ENCODE measurements around the gene LONP2. TPM values are rescaled to one million over a fixed set of nuclear protein-coding genes. Genes with fewer than 3 reads are reported as not detected.
"Not testable (repeated sequence)": the region's sequence is repeated elsewhere in the genome, so short reads cannot be mapped to it uniquely, and the experiment has no call there.

LONP2 gene
- total RNA-seq, 1 donor from 2014 or later: 49.7 TPM

DNA sequence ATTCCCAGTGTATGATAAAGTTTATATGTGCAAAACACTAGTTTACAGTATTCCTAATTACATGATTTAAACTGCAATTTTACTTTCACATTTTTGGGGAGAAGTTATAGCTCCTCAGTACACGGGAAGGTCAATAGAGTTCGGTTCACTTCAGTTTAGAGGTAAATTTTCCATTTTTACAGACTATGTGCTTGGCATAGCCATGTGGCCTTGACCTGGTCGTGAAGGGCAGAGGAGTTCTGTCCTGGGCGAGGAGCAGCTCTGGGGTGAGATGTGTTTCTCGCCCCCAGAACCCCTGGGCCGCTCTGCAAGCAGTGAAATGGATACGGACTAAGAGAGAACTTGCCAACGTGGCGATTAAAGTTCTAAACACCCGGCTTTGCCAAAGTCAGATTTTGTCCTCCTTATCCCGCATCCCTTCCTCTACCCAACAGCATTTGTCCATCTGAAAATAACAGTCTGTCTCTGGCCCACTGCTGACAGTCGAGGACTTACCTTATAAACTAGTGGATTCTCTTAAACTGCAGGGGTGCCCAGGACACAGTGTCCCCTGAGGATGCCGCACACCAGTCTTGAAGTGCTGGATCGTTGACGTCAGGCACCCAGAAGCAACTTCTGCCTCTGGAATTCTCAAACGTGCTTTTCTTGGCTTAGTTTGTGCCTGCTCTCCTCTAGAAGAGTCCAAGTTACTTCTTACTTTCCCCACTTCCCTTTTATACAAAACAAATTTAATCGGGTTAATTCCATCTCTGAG lies 142.6 kb downstream of the LONP2 start:
- no peak for DNase-seq (ENCODE audit: low read depth)

- DNase-seq (ENCODE audit: low read depth): no peak
Measured at GRCh38 chr16:48392407-48392806, 148.3 kb downstream of the LONP2 start.

GRCh38 chr16:48393485-48394354 lies 149.6 kb downstream of the LONP2 start:
- no peak for DNase-seq (ENCODE audit: low read depth)

DNA sequence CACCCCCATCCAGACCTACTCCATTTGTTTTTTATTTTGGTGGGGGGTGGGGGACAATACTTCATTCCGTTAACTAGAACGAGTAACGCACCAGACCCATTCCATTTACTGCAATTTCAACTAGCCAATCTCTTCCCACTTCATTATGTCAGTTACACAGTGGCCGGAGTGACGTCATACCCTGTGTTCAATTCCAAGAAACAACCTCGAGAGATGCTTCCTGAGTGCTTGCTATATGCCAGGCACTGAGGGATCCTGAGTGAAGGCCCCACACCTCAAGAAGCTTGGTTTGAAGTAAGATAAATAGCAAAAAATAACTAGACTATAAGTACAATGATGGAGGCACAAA lies 150.2 kb downstream of the LONP2 start:
- no peak for DNase-seq (ENCODE audit: low read depth)

- DNase-seq (ENCODE audit: low read depth): no peak
Measured at GRCh38 chr16:48395375-48395774, 151.3 kb downstream of the LONP2 start.

DNA sequence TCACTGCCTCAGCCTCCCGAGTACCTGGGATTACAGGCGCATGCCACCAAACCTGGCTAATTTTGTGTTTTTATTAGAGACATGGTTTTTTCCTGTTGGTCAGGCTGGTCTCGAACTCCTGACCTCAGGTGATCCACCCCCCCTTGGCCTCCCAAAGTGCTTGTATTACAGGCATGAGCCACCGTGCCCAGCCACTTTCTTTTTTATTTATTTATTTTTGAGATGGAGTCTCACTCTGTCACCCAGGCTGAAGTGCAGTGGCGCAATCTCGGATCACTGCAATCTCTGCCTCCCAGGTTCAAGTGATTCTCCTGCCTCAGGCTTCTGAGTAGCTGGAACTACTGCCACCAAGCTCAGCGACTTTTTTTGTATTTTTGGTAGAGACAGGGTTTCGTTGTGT lies 158.4 kb downstream of the LONP2 start:
- not testable (repeated sequence) for DNase-seq (ENCODE audit: low read depth)

DNA sequence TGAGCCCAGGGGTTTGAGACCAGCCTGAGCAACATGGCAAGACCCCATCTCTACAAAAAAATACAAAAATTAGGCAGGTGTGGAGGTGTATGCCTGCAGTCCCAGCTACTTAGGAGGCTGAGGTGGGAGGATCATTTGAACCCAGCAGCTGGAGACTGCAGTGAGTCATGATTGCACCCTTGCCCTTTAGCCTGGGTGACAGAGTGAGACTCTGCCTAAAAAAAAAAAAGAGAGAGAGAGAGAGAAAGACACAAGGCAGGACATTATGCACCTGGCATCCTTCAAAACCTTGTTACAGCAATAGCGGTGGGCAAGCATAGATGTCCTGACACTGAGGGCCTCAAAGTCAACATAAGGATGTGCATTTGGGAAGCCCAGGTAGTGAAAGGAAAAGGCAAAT lies 161.1 kb downstream of the LONP2 start:
- DNase-seq (ENCODE audit: low read depth): no peak

GRCh38 chr16:48405907-48406306 lies 161.8 kb downstream of the LONP2 start:
- no peak for DNase-seq (ENCODE audit: low read depth)

Other genes starting within 250 kb of the LONP2 start
- gene ABCC12, start 88.3 kb upstream of the LONP2 start, total RNA-seq: 0.05 TPM in 1 of 2 replicates, not detected in the other
- not detected in 2 replicates for gene ABCC11, start 3.2 kb downstream of the LONP2 start, total RNA-seq
- 24.6 and 26.6 TPM in 2 replicates for gene SIAH1, start 141.1 kb downstream of the LONP2 start, total RNA-seq

All from myocyte (in vitro differentiated cells).